Endodermal cell (in vitro differentiated cells): ENCODE data around the gene ABLIM2. TPM values are rescaled to one million over a fixed set of nuclear protein-coding genes. Genes with fewer than 3 reads are reported as not detected.
A peak's percentile ranks its signal among the peaks of the same experiment; 100 is the strongest.

Experiments
- DNase-seq: peaks from one replicate; pipeline ENCODE4 v3.0.0-alpha.2; 2017
- H3K27ac ChIP-seq: 2 replicates; pipeline ENCODE4 v1.5.1; 2013; ENCODE audit warnings: mild to moderate bottlenecking, low read depth, low read length, moderate library complexity
- H3K27me3 ChIP-seq: 2 replicates; pipeline ENCODE4 v1.6.1; 2013; ENCODE audit warnings: mild to moderate bottlenecking, low read length, moderate library complexity; ENCODE audit not compliant: insufficient read depth, control insufficient read depth, poor library complexity, severe bottlenecking
- H3K36me3 ChIP-seq: 2 replicates; pipeline ENCODE4 v1.7.0; 2013; ENCODE audit warnings: mild to moderate bottlenecking, low read length, moderate library complexity; ENCODE audit not compliant: control insufficient read depth, insufficient read depth
- H3K4me1 ChIP-seq: one replicate; pipeline ENCODE4 v1.7.0; 2013; ENCODE audit warnings: low read length; ENCODE audit not compliant: control insufficient read depth, insufficient read depth
- H3K4me3 ChIP-seq: 2 replicates; pipeline ENCODE4 v1.5.1; 2013; ENCODE audit warnings: mild to moderate bottlenecking, low read length, moderate library complexity
- H3K9ac ChIP-seq: 2 replicates; pipeline ENCODE4 v1.6.1; 2013; ENCODE audit warnings: mild to moderate bottlenecking, low read length, moderate library complexity; ENCODE audit not compliant: poor library complexity, severe bottlenecking; ENCODE audit errors: extremely low read depth
- H3K9me3 ChIP-seq: 2 replicates; pipeline ENCODE4 v1.6.1; 2013; ENCODE audit warnings: mild to moderate bottlenecking, low read length, moderate library complexity; ENCODE audit not compliant: control insufficient read depth
- H3K27ac Mint-ChIP-seq: 2 replicates; pipeline ENCODE4 v1.8.0; 2020; ENCODE audit warnings: mixed read lengths
- H3K27me3 Mint-ChIP-seq: 2 replicates; pipeline ENCODE4 v1.8.0; 2021; ENCODE audit warnings: mild to moderate bottlenecking, mixed read lengths; ENCODE audit not compliant: insufficient read depth
- H3K36me3 Mint-ChIP-seq: 2 replicates; pipeline ENCODE4 v1.8.0; 2020; ENCODE audit warnings: low read depth, mixed read lengths
- H3K4me1 Mint-ChIP-seq: 2 replicates; pipeline ENCODE4 v1.8.0; 2020; ENCODE audit warnings: mixed read lengths
- H3K4me3 Mint-ChIP-seq: 2 replicates; pipeline ENCODE4 v1.8.0; 2020; ENCODE audit warnings: mild to moderate bottlenecking, moderate library complexity, mixed read lengths
- H3K9me3 Mint-ChIP-seq: 2 replicates; pipeline ENCODE4 v1.8.0; 2020; ENCODE audit warnings: mild to moderate bottlenecking, mixed read lengths
- CTCF ChIP-seq: fragments of 200-600 bp; sonication (generic); conservative IDR thresholded peaks from 2 replicates; pipeline ENCODE4 v1.5.0; 2021; ENCODE audit warnings: antibody characterized with exemption, mild to moderate bottlenecking
- WGBS, 2 experiments: methylation state at CpG; one replicate each; pipeline versions ENCODE4 v1.1.5 to v1.1.7; 2013; ENCODE audit warnings: missing lambda C conversion rate in 2 of 2, mixed read lengths in 1 of 2; ENCODE audit not compliant: insufficient coverage in 1 of 2, insufficient read length in 1 of 2; 5-methylcytosine and 5-hydroxymethylcytosine counted together
- total RNA-seq, 2 donors: library from RNA; stranded (reverse); fragmentation: NEBNext Ultra II Directional in 1 of 2; extraction: Animal tissue kit (Norgen Biotek cat#: 25700) in 1 of 2; gene quantifications; 2 replicates in 1 of 2; 3 replicates in 1 of 2; pipeline ENCODE4 v1.2.1, GENCODE V29; 2021

Gene ABLIM2
- total RNA-seq, 2 donors from 2014 or later: 0.35 to 1.6 TPM

GRCh38 chr4:8024073-8024786 lies 134.4 kb downstream of the ABLIM2 start:
- Mint-ChIP-seq H3K27ac (no peak overlapping the region), H3K36me3 (no peaks in the 10 kb centered on the region), H3K4me3 (no peak overlapping the region), H3K9me3 (no peaks in the 10 kb centered on the region), H3K4me1 (peaks cover 22% of the 10 kb centered on the region), H3K27me3 (no peaks in the 10 kb centered on the region)
- Histone ChIP-seq H3K4me3 (no peak overlapping the region), H3K36me3 (no peaks in the 10 kb centered on the region), H3K27ac (no peak overlapping the region), H3K4me1 (peaks cover 11% of the 10 kb centered on the region), H3K27me3 (no peaks in the 10 kb centered on the region), H3K9ac (no peak overlapping the region), H3K9me3 (no peaks in the 10 kb centered on the region)
- DNase-seq: no peak
- no peak for TF ChIP-seq CTCF
- 88 to 92% methylated on average over 7 to 25 of the region's 25 CpGs for WGBS, 2 experiments

GRCh38 chr4:8023696-8024033 lies 134.9 kb downstream of the ABLIM2 start:
- Mint-ChIP-seq H3K36me3 (no peaks in the 10 kb centered on the region), H3K9me3 (no peaks in the 10 kb centered on the region), H3K27ac (no peak overlapping the region), H3K4me1 (peaks cover 24% of the 10 kb centered on the region), H3K27me3 (no peaks in the 10 kb centered on the region), H3K4me3 (no peak overlapping the region)
- H3K4me1 ChIP-seq: peaks cover 12% of the 10 kb centered on the region
- WGBS, 2 experiments: 91 to 96% methylated on average over 7 to 8 of the region's 8 CpGs
- no peak overlapping the region for H3K9ac ChIP-seq
- H3K9me3 ChIP-seq: no peaks in the 10 kb centered on the region
- no peaks in the 10 kb centered on the region for H3K27me3 ChIP-seq
- no peak for TF ChIP-seq CTCF
- no peak overlapping the region for H3K4me3 ChIP-seq
- H3K36me3 ChIP-seq: no peaks in the 10 kb centered on the region
- no peak for DNase-seq
- no peak overlapping the region for H3K27ac ChIP-seq

- no peaks in the 10 kb centered on the region for H3K9me3 Mint-ChIP-seq
- peak overlapping the region; percentile 35 for H3K27ac Mint-ChIP-seq
- H3K9me3 ChIP-seq: no peaks in the 10 kb centered on the region
- H3K27me3 Mint-ChIP-seq: no peaks in the 10 kb centered on the region
- H3K4me3 Mint-ChIP-seq: no peak overlapping the region
- DNase-seq: no peak
- peaks cover 12% of the 10 kb centered on the region for H3K4me1 ChIP-seq
- no peak overlapping the region for H3K27ac ChIP-seq
- H3K27me3 ChIP-seq: no peaks in the 10 kb centered on the region
- TF ChIP-seq CTCF: no peak
- no peaks in the 10 kb centered on the region for H3K36me3 ChIP-seq
- no peak overlapping the region for H3K4me3 ChIP-seq
- no peak overlapping the region for H3K9ac ChIP-seq
- H3K4me1 Mint-ChIP-seq: peaks cover 24% of the 10 kb centered on the region
- H3K36me3 Mint-ChIP-seq: no peaks in the 10 kb centered on the region
- WGBS, 2 experiments: 94% methylated on average over 22 to 29 of the region's 29 CpGs
Observed at GRCh38 chr4:8022767-8023695, 135.6 kb downstream of the ABLIM2 start.
